ENCODE data around the gene ACTL8.

Gene ACTL8

DNA sequence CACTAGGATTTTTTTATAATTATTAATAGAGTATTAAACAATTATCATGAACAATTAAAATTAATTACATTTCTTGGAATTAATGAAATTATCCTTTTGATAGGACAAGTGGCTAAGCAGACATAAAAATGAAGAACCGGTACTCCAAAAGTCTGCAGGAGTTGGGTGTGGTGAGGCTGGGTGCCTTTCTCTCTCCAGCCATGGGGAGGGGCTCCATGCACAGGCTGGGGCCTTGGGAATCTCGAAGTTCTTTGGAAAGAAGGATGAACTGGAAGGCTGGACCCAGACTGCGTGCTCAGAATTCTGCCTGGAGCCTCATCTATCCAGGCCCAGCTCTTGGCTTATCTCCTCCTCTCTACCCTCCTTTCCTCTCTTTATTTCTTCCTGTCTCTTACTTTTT is 94.1 kb downstream of the ACTL8 start:
- DNase-seq, result no peak

DNA sequence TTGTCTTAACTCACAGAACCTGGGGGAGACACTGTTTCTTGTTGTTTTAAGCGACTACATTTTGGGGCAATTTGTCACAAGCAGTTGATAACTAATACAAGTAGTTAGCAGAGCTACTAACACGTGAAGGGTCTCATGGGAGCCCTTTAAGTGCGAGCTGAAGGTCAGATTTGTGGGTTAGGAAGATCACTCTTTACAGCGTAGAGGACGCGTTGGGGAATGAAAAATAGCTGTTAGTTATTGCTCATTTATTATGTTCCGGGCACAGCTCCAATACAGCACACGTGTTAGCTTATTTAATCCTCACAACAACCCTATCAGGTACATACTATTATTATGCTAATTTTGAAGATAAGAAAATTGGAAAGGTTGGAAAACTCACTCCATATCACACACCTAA is 95.9 kb downstream of the ACTL8 start:
- no peak for DNase-seq

DNA sequence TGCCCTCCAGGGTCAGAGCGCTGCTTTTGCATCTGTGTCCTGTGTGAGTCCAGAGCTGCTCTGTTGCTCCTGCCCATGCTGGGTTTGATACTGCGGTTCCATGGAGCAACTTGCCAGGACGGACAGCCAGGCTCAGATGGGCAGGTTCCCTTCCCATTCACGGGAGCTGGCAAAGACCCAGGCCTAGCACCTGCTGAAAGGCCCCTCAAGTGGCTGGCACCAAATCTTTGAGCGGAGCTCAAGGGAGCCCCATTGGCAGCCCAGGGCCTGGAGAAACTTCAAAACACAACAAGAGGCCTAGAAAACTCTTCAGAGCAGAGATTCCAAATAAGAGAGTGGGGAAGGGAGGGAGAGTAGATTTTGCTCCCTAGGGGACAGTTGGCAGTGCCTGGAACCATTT is 97.2 kb downstream of the ACTL8 start:
- DNase-seq, result no peak

DNA sequence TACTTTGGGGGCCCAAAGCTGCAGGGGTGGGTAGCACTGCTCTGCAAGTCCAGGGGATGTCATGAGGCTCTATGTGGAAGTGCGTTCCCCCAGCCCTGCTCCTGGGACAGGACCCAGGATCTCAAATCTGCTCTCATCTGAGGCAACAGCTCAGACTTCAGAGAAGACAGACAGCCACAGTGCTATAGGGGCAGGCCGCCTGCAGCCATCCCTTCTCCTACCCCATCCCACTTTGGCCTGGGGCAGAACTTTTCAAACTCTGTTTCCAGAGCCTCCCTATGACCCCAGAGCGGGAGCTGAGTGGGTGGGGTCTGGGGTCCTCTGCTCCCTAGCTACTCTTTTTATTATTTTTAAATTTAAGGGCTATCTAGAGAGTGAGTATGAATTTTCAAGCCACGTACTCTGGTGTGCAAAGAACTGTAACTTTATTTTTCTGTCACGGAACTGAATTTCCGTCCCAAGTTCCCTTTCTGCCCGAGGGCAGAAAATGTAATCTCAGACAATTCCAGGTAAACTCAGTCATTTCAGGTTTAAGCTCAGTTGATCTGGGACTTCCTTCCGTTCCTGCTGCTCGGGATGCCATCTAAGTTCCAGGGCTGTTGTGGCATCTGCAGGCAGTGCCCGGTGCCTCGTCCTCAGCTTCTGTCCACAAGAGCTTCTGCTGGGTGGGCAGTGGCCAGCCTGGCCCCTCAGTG is 98.3 kb downstream of the ACTL8 start:
- no peak for DNase-seq

DNA sequence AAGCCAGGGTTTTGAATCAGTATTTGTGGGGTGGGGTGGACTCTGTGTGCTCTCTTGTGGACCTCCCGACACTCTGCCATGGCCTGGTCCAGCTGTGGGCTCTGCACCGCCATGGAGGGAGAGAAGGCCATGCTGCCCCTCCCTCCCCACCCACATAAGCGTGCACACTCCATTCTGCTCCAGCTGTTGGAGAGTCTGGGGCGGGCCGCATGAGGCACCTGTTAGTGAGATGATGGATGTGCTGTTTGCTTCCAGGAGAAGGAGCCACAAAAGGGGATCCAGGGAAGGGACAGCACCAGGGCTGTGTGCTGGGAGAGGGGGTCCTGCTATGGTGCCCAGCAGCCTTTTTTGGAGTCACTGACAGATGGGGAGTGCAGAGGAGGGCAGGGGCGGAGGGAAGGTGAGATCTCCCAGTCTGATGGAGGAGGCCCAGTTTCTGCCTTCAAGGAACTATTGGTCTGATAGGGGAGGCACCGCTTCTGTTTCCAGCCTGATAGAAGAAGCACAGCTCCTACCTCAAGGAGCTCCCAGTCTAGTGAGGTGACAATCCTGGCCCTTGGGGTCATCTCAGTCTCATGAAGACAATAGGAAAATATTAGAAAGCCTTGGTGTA is 101.5 kb downstream of the ACTL8 start:
- DNase-seq, result no peak

DNA sequence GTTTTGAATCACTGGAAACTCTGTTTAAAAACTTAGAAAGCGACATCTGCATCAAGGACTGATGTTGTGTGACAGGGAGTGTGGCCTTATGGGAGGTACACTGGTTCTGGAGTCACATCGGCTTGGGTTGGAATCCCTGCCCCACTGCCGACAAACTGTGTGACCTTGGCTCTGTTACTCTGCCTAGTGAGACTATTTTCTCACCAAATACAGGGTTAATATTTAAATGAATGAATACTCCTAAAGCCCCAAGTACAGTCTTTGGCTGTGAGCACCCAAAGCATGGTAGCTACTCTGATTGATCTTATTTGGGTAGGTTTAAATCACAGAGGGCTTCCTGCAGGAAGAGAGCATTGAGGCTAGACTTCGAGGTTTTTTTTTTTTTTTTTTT is 102.0 kb downstream of the ACTL8 start:
- no peak for DNase-seq

DNA sequence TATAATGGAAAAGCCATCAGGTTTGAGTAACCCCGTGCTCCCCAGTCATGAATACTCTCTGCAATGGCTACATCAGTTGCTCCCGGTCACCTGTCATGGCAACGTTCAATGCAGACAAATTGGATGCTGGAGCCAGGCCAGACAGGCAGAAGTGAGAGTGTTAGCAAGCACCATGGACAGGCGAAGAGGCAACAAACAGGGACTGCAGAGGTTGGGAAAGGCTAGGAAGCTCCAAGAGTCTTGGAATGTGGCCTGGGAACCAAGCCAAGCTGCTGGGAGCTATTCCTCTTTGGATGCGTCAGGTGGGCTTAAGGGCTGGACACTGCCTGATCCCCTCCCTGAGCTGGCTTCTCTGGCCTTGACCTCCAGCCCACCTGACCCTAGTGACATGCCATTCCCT is 102.9 kb downstream of the ACTL8 start:
- no peak for DNase-seq

DNA sequence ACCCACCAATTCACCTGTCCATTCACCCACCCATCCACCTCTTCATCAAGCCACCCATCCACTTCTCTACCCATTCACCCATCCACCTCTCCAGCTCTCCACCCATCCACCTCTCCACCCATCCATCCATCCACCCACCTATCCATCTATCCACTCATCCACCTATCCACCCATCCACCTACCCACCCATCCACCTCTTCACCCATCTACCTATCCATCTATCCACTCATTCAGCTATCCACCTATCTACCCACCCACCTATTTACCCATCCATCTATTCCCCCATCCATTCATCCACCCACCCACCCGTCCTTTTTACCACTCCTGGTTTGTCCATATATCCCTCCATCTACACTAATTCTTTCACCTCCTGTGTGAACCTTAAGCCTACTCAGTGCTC is 105.7 kb downstream of the ACTL8 start:
- DNase-seq, result no peak

DNA sequence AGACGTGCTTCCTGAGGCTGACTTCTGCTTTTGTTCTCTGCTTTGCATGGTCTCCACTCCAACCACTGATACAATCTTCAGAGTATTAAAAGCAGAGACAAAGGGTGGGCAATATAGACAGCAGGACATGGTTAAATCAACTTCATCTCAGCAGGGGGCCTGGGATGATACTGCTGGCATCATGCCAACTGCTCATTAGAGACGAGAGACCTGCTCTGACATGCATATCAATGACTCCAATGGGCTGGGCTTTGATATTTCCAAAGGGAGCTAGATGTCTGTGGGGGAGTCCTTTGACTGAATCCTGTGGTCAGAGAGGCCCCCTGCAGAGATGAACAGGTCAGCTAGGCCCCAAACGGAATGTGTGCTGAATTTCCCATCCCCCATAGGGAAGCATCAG is 106.6 kb downstream of the ACTL8 start:
- DNase-seq, result no peak

DNA sequence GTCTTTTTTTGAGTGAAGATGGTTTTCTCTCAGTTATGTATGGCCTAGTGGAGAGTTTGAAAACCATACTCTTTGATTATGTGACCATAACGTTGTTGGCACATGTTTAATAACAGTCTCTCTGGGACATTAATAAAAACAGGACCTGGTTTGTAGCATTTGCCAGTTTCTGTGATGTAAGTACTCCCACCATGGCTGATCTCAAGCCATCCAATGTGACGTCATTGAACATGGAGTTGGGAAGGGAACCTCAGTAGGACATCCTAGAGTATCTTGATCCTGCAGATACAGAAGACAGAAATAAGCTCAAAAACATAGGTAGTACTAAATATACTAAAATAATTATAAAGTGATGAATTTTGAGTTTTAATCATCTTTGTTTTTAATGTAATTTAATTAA is 107.0 kb downstream of the ACTL8 start:
- no peak for DNase-seq

DNA sequence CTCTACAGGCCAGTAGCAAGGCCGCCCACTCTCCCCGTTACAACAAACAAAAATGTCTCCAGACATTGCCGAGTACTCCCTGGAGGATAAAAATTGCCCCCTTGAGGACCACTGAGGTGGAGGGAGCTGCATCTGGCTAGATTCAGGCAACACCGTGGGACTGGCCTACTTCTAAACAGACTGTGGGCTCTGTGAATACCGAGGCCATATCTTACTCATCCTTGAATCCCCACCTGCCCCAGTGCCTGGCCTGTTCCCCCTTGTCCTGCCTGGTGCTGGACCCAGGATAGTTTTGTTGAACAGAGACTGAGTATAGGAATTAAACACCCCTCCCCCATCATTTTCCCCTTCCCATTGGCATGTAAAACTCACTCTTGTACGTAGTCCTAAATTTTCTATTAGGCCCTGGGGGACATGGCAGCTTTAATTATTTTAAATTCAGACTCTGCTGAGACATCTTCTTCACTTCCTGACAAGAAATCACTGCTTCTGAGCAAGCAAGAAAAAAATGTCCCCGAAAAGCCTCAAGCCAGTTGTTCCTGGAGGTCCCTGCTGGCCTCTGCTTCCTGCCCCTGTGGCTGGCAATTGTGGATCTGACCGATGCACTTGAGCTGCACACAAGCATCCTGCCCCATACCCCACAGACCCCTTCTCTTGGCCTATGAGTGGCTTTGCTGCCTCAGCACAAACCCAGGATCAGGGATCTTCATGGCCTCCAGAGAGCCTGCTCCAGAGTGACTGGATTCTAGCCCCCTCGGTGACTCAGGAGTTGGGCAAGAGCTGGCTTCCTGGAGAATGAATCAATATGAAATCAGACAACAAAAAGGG is 111.0 kb downstream of the ACTL8 start:
- no peak for DNase-seq

DNA sequence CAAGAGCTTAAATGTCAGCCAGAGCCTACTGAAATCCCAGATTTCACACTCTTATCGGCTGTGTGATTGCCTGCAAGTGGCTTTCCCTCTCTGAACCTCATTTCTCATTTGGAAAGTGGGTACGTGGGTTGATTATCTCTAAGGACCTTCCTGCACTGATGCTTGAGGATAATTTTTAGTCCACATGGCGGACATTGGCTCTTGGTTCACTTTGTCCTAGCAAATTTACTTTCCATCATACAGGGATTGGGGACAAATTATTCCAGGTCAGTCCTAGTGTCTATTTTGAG is 111.6 kb downstream of the ACTL8 start:
- no peak for DNase-seq

DNA sequence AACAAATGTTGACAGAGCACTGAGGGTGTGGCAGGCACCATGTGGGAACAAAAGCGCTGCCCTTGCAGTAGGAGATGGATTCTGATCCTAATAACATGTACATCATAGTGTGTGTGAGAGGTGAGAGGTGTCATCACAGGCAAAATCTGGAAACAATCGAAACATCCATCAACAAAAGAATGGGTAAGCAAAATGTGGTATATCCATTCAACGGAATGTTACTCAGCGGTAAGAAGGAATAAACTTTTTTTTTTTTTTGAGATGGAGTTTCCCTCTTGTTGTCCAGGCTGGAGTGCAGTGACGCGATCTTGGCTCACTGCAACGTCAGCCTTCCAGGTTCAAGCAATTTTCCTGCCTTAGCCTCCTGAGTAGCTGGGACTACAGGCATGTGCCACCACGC is 112.3 kb downstream of the ACTL8 start:
- DNase-seq, result no peak

DNA sequence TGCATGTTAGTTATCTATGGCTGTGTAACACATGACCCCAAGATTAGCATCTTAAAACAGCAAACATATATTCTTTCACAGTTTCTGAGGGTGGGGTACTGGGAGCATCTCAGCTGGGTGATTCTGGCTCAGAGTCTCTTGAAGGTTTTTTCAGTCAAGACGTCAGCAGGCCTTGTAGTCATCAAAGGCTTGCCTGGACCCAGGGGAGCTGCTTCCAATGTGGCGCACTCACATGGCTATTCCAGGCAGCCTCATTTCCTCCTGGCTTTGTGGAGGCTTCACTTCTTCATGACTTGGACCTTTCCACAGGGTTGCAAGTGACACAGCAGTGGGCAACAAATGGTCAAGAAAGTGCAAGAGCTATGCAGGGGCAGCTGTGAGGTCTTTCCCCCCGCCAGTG is 114.7 kb downstream of the ACTL8 start:
- DNase-seq, result no peak

DNA sequence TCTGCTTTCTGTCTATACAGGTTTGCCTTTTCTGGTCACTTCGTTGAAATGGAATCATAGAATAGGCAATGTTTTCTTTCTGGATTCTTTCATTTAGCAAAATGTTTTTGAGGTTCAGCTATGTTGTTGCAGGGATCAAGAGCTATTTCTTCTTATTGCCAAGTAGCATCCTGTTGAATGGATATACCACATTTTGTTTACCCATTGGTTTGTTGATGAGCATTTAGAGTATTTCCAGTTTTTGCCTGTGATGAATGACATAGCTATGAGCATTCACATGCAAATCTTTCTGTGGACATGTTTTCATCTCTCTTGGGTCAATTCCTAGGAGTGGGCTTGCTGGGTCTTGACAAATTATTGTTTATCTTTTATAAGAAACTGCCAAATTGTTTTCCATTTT is 115.5 kb downstream of the ACTL8 start:
- DNase-seq, result no peak

DNA sequence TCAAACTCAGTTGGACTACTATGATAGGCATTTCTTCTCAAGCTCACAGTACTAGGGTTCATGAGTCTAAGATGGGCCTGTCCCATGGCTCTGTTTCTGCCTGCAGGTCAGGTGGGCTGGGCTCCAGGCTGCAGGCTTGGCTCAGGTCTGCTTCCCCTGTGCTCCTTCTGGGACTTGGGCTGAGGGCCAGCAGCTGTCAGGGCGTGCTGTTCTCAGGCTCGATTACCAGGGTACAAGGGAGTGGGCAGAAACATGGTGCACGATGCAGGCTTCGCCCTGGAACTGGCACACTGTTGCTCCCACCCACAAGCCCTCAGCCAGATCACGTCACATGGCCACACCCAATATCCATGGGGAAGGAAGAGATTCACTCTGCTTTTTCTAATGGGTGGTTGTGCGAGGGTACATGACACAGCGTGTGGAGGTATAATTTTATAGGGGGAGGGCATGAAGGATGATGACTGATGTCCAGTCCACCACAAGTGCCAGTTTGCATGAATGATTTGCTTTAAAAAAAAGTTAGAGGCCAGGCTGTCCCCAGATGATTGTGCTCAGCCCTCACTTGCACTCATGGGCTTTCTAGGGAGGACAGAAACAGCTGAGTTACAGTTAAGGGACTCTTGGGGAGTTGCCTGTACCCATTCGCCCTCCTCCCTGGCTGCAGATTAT is 118.0 kb downstream of the ACTL8 start:
- DNase-seq, result no peak

DNA sequence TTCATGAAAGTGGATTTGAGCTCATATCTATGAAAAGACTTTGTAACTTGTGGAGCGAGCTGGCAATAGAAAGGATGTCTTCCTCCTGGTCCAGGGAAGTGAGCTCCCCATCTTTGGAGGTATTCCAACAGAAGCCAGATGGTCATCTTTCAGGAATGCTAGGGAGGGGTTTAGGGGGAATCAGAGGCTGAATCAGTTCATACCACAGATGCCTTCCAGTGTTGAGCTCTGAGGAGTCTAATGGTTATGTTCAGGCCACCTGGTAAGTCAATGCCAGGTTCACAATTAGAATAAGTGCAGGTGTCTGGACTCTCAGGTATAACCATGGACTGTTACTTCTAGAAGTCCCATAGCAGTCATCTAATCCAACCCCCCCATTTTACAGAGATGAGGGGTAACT is 119.1 kb downstream of the ACTL8 start:
- DNase-seq, result no peak

DNA sequence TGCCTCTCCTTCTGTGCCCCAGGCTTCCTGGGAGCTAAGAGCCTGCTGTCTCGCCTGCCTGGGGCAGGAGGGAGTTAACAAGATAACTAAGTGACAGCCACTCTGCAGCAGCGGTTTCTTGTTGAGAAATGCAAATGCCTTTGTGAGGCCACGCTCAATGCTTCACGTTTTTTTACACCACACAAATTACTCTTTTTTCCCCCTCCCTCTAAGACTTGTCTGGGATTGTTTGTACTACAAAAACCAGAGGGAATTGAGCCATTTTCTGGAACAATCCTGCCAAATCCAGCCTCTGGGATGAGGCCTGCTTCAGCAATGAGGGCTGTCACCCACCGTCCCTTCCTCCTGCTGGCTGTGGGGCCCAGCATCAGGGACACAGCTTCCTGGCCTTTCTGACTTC is 119.6 kb downstream of the ACTL8 start:
- no peak for DNase-seq

DNA sequence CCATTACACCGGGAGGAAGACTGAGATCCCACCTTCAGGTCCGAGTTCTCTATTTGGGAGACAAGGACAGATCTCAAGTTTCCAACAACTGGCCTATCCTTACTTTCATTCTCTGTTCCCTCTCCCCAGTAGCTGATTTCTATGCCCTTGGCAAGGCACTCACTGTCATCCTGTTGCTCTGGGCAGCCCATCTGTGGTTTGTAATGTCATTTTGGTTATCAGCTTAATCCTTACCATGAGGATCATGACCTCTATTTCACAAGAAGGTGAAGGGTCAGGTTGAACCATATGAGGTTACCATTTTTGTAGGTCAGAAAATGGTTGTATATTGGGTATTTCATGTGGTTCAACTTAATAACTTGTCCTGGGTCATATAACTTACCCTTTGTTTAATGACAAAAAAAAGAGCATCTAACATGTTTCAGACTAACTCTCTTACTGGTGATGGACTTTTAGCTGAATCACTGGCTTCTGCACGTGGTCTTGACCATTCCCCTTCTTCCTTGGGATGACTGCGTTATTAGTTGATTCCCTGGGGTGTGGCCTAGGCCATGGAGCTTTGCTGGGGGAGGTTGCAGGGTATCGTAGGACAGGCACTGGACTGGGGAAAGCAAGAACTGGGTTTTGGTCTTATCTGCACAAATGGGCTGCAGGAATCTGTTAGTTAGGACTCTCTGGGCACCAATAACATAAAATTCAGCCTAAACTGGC is 120.2 kb downstream of the ACTL8 start:
- no peak for DNase-seq

DNA sequence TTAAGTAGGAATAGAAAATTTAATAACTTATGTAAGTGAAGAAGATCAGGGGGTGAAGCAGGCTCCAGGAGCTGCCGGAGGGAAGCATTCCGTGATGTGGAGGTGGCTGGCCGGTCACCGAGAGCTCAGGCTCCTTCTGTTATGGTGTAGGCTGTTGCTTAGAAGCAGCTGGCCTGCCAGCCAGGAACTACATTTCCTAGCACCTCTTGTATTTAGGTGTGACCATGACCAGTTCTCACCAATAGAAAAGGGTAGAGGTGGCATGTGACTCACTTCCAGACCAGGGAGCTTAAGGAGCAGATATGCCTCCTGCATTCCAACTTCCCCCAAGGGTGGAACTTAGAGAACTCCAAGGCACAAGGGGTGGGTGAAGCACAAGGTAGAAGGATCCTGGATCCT is 120.7 kb downstream of the ACTL8 start:
- DNase-seq, result no peak
